Hematopoietic multipotent progenitor cell treated with erythropoietin and hydrocortisone succinate and interleukin-3 and kit ligand, for 15 days (in vitro differentiated cells): ENCODE data around the gene COL15A1.
"Not testable (repeated sequence)": the region's sequence is repeated elsewhere in the genome, so short reads cannot be mapped to it uniquely, and the experiment has no call there.

Source experiments
- DNase-seq: peaks from one replicate; pipeline ENCODE4 v3.0.0-alpha.2; 2015; ENCODE audit warnings: low spot score

The COL15A1 gene

DNA sequence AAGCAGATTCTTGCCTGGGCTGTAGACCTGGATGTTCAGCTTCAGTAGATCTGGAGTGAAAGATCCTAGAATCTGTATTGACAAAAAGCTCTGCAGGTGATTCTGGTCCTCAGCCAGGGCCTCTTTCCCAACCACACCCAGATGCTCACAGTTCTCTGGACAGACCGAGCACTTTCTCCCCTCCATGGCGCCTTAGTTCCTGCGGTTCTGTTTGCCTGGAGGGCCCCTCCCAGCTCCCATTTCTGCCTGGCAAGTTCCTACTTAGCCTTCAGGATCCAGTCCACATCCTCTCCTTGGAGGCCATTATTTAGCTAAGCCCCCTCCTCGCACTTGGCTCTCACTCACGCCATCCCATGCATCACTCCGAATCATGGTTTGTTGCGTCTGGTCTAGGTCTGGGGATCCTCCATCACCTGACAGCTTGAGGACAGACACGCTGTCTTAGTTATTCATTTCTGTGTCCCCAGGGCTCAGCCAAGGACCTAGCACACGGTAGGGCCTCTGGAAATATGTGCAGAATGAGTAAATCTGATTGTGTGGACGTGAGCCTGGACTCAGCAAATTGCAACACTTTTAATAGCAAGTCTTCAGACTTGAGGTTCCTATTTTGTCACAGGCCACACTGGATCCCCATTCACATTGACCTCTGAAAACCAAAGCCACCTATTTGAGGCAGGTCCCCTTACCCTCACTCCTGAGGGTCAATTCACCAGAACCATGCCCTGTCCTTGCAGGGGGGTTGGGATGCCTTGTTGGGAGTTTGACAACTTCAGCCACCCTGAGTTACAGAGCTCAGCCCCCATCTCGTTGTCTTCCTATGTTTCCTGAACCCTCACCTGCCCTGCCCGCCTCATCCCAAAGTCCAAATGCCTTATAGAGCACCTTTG is 50.7 kb downstream of the COL15A1 start:
- DNase-seq = no peak

DNA sequence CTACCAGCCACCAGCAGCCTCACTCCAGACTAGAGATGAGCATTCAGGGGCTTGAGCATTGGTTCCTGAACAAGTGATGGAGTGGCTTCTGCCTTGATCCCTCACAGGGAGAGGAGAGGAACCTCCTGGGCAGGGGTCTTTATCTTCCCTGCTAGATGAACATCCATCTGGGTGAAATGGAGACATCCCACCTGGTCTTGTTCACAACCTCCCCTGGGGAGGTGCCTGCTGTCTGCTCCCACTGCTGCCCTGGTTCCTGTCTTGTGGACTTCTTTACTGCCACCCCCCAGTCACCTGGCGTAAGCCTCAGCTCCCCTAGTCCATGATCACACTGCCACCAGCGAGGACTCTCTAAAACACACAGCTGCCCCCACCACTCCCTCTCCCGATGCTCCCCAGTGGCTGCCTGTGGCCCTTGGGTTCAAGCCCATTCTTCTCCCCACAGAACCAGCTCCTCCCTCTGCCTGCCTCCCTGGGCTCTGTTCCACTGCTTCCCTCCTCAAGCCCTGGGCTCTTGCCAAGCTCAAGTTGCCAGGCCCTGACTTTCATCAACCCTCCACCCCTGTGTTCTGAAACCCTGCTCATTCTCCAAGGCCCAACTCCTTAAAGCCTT is 51.5 kb downstream of the COL15A1 start:
- DNase-seq = no peak

DNA sequence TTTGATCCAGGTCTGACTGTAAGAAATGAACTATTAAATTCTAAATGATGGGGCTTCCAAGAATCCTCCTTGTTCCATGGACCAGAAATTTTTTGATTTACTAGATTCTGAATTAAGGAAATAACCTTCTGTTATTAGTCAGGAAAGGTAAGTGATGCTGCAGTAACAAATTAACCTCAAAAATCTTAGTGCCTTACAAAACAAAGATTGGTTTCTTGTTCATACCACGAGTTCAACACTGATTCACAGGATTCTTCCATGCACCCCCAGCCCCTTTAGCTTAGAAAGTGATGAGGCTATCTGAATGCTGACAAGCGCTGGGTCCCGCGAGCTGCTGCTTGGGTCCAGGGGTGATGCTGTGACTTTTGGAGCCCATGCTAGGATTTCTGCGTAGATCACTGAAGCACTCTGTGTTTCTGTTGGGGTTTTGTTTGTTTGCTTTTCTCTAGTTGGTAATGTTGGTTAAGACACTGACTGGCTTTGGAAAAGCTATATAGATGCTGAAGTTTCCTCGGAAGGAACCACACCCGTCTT is 52.3 kb downstream of the COL15A1 start:
- DNase-seq = no peak

DNA sequence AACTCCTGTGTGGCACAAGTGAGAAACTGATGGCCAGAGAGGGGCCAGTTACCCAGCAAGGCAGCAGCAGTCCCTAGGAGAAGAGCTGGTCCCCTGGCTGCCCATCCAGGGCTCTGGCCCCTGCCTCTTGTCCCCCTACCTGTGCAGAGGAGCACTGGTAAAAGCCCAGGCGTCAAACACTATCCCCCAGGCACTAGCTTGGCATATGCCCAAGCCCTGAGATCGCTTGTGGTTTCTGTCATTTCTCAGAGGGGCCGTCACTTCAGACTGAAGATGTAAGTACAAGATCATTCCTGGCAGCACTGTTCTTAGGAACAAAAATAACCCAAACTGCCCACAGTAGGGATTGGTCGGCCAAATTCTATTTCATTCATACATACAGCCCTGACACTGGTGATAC is 53.9 kb downstream of the COL15A1 start:
- DNase-seq = no peak

DNA sequence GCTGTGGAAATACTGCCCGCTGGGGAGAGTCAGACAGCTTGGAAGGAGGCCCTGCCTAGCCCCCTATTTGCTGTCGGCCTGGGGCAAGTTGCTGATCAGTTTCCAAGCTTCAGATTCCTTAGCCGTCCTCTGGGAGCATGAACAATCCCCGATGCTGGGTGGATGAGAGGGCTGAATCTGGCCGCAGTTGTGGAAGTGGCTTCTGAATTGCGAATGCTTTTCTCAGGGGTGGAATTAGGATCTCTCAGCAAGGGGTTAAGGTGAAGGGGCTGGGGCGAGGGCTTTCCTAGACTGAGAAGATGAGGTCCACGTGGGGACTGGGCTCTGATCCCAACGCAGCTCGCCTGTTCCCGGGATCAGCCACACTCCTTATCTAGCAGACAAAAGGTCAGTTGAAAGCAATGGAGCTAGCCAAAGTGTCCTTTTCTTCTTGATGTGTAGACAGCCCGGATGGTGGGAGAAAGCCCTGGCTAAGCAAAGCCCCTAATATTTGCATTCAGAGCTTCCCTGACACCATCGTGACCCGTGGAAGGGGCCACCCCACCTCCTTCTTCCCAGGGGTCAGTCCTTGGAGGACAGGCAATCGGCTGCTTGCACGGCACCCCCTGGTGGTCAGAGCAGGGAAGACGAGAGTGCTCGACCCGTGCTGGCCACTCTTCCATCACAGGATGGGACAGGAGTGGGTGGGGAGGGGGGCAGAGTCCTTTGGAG is 54.9 kb downstream of the COL15A1 start:
- peak; percentile 59 for DNase-seq

DNA sequence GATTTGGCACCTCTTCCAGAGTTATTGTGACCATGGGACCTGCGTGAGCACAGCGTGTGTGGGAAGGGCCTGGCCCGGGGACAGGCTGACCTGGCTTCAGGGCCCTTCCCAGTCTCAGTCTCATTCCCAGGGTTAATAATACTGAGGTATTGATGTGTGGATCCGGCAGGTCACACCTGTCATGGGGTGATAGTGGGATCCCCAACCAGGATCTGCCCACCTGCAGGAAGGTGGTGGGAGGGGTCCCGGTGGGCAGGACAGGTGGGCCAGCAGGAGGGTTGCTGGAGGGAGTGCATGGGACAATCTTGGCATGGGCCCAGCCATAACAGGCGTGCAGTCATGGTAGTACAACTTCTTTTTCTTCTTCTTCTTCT is 55.4 kb downstream of the COL15A1 start:
- no peak for DNase-seq

DNA sequence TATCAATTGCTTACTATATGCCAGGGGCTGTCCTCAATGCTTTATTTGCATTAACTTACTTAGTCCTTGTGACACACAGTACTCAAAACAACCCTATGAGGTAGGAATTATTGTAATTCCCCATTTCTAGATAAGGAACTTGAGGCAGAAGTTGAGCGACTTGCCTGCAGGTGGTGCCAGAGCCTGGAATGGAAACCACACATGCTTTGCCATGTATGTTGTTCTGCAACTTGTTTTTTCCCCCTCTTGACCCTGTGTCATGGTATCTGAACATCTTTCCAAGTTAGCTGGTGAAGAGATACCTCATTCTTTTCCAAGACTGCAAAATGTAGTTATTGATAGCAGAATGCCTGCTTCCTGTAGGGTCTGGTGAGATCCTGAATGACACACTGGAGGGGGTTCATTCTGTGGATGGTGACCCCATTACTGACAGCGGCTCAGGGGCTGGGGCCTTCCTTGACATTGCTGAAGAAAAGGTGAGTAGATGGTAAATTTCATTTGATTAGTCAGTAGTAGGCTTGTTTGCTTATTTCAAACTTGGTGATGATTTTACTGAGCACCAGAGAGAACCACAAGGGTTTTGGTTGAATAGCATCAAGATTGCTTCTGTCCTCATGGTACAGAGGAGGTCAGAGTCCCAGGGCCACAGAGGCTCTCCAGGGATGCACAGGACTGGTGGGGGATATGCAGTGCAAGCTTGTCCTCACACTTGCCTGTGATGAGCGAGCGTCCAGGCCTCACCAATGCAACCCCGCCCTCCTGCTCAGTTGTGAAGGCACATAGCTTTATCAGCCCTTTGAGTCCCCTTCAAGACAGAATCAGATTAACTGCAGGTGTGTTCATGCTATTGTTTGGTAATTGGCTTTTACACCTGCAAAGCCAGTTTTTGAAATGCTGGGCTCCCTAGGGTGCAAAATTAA is 57.0 kb downstream of the COL15A1 start:
- DNase-seq = peak; percentile 43

DNA sequence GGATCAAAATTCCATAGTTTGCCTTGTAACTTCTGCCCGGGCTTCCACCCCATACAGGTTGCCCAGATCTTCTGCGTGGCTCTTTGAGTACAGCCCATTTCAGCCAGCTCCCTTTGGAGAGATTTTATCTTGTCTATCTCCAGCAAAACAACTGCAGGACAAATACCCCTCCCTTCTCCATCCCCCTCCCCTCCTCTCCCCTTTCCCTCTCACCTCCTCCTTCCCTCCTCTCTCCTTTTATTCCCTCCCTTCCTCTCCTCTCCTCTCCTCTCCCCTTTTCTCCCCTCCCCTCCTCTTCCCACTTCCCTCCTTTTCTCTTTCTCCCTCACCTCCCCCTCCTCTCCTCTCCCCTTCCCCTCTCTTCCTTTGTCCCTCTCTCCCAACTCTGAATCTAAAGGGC is 58.2 kb downstream of the COL15A1 start:
- no peak for DNase-seq

DNA sequence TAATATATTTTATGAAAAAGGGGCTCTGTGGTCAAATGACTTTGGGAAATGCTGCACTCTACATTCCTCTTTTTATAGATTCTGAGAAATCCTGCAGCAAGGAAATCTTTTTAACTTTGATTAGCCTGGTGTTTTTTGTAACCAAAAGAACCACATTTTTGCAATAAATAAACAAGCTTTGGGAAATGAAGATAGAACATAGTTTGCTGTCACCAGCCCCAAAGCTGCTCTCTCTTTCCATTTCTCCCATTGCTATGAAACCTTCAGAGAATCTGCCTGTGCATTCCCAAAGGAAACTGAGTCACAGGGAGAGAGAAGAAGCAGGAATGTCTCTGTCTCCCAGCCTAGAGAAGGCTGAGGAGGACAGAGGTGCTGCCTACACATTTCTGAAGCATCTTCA is 59.0 kb downstream of the COL15A1 start:
- no peak for DNase-seq

DNA sequence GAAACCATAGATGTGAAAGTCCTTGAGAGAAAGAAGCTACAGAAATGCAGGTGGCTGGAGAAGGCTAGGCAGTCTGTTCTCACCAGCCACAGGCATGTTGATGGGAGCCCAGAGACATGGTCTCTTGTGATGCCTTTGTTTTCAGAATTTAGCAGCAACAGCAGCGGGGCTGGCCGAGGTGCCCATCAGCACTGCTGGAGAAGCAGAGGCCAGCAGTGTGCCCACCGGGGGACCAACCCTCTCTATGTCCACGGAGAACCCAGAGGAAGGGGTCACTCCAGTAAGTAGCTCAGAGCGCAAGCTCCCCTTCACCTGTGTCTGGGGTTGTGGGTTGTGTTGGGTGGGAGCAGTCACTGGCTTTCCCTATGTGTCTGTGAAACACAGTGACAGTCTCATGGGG is 59.6 kb downstream of the COL15A1 start:
- no peak for DNase-seq

DNA sequence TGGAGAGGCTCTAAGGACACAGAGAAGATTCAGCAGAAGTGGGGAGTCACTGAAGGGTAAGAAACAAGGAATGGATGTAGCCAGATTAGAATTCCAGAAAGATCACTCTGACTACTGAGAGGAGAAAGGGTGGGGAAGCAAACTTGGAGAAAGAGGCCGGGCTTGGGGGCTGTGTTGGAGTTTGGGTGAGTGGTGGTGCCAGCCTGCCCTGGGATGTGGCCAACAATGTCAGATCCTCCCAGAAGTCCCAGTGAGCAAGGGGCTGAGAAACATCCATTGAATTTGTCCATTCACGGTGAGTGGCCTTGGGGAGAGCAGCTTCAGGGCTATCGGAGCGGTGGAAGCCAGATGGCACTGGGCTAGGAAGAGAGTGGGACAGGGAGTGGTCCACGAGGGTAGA is 60.4 kb downstream of the COL15A1 start:
- no peak for DNase-seq

DNA sequence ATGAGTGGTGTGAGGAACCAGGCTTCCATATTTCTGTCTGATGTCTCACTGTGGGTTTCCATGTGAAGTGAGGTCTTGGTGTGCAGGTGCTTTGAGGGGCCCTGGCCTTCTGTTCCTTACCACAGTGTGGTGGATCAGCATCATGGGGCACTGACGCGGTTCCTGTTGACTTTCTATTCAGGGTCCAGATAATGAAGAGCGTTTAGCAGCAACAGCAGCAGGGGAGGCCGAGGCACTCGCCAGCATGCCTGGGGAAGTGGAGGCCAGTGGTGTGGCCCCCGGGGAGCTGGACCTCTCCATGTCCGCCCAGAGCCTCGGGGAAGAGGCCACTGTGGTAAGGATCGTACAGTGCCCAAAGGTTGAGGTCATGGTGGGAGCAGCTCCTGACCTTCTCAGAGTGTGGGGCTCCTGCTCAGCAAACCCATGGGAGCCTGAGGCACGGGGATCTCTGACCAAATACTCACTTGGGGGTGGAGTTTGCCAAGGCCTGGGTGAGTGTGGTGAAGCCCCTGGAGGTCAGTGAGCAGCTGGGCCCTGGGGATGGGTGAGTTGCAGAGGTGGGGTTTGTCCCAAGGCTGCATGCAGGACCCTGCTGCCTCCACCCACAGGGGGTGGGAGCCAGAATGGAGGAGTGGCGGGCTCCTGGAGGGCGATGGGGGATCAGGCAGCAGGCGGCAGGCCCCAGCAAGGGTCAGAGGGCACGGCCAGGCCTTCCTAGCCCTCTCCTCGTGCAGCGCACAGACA is 61.2 kb downstream of the COL15A1 start:
- no peak for DNase-seq

DNA sequence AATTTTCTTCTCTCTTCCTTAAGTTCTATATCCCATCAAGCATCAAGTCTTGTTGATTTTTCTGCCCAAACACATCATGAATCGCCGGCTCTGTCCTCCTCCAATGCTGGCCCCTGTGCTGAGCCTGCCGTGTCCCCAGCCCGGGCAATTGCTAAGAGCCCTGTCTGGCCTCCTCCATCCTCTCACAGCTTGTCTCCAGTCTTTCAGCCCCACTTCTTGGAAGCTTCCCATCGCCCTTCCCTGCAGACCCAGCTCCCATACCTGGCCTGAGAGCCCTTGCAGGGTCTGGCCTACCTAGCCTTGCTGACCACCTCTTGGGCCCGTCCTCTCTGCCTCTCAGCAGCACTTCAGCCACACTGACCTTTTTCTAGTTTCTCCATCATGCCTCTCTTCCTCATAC is 61.9 kb downstream of the COL15A1 start:
- DNase-seq = no peak

DNA sequence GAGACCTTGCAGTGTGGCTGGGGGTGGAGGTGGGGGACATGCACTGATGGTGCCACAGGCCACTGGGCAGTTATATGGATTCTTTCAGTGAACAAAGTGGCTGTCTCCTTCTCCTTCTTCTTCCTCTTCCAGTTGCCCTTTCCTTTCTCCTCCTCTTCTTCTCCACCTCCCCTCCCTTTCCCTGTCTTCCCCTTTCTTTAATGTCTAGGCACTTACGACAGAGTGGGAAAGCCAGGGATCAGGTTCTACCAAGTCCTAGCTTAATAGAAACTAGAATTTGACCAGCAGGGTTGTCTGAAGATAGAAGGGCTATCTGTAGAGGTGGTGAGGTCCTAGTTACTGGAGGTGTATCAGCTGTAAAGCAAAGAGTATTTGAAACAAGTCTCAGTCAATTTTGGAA is 62.8 kb downstream of the COL15A1 start:
- no peak for DNase-seq

DNA sequence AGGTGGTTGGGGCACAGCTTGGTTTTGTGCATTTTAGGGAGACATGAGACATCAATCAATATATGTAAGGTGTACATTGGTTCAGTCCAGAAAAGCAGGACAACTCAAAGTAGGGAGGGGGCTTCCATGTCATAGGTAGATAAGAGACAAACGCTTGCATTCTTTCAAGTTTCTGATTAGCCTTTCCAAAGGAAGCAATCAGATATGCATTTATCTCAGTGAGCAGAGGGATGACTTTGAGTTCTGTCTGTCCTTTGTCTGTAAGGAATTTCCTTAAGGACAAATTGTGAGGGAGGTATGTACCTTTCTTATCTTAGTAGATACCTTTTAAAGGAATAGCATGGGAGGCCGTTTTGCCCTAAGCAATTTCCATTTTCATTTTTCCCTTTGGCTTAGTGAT is 63.3 kb downstream of the COL15A1 start:
- DNase-seq = no peak

DNA sequence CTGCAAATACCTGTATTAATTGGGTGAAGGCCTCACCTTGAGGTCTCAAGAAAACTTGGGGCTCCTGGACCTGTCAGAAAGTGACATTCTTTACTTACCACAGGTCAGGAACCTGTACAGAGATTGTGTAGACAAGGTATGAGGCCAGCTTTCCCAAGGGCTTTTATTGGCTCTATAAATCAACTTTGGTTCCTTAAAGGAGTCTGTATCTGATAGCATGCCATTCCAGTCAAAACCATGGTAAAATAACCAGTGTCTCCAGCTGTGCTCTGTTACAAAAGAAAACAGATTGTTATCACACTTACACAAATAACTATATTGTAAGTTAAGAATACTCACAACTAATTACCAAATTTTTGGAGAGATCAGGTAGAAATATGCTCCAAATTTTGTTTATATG is 64.5 kb downstream of the COL15A1 start:
- DNase-seq = no peak

DNA sequence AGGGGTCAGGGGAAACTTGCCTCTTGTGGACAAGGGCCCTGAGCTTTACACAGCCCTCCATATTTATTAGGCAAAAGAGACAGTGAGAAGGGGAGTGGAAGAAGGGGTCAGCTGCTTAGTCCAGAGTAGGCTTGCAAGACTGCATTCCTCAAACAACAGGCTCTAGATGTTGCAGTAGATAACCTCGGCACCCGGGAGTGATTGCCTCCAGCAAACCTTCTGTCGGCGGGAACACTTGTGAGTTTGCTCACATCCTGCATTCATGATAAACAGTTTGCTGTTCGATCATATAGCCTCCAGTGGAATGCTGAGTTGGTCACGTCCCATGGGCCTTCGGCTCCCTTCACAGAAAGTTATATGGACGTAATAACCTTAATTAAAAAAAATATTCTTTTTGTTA is 66.7 kb downstream of the COL15A1 start:
- DNase-seq = not testable (repeated sequence)

DNA sequence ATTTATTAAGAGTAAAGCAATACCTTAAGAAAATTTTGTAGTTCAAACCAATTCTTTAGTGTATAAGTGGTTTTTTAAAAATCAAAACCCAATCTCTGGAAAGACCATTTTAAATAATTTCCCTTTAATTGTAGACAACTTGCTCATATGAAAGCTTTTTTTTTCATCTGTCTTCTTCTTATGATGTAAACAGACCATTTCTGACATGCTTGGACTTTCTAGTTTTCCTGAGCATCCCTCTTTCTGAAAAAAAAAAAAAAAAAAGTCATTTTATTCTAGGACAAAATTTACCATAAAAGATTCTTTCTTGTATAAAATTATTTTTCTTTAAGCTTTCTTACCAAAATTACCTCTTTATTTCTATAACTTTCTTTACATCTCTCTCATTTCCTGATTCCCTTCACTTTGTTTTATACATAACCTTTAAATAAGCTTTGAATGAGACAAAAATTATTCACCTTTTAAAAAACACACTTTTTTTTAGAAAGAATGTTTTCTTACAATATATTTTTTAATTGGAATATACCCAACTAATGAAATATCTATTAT is 67.5 kb downstream of the COL15A1 start:
- DNase-seq = no peak

DNA sequence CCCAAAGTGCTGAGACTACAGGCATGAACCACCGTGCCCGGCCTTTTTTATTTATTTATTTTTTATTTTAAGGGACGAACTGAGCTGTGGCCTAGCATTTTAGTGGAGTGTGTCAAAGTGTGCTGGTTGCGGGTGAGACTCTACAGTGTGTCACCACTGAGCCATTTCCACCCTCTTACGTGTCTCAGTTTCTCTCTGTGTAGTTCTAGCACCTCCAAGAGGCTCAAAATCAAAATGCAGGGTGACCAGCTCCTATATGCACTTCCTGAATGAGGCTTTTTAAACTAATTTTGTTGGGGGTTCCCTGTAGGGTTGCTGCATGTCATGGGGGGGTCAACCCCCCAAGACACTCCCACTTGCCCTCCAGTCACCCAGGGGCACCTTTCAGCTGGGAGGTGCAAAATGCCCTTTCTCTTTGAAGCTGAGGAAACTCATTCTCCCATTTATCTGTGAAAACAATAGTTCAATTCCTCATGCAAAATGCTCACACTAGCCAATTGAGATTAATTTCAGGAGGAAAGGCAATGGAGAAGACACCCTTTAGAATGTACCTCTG is 69.3 kb downstream of the COL15A1 start:
- DNase-seq = no peak

DNA sequence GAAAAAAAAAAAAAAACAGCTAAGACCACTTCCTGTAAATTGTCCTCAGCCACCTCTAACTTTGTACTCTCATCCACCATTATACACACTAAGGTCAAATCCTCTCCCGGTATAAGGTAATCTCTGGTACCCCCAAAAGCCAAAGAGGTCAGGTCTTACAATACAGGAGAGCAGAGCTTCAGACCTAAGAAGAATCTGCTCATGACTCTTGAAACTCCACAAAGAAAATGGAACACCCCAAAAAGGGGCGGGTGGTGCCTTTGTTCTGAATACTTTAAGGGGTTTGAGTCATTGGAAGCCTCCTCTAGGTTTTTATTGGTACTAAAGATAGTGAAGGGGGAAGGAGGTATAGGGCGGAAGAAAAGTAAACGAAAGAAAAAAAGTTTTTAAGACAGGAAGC is 69.8 kb downstream of the COL15A1 start:
- no peak for DNase-seq
